Fibroblast of villous mesenchyme (primary cell): ENCODE data around the gene PARK7. TPM values are rescaled to one million over a fixed set of nuclear protein-coding genes. Genes with fewer than 3 reads are reported as not detected.

Experiments
- DNase-seq: peaks from one replicate; pipeline ENCODE4 v3.0.0-alpha.2; 2010; ENCODE audit warnings: low read depth
- H3K4me3 ChIP-seq: 2 replicates; pipeline ENCODE4 v1.5.1; 2011; ENCODE audit warnings: low read depth, mild to moderate bottlenecking, low read length
- total RNA-seq: library from RNA; depleted of rRNA; stranded (reverse); fragments of >200 nt; gene quantifications from 2 replicates; pipeline ENCODE4 v1.2.3, GENCODE V29; 2012
- TF ChIP-seq, protein P1 (sequence below): IDR thresholded peaks from 2 replicates; pipeline ENCODE4 v1.5.1; 2012; ENCODE audit warnings: low read depth, mild to moderate bottlenecking, low read length; ENCODE audit not compliant: insufficient read depth

PARK7 gene
- total RNA-seq, 1 donor, result 198 TPM

DNA sequence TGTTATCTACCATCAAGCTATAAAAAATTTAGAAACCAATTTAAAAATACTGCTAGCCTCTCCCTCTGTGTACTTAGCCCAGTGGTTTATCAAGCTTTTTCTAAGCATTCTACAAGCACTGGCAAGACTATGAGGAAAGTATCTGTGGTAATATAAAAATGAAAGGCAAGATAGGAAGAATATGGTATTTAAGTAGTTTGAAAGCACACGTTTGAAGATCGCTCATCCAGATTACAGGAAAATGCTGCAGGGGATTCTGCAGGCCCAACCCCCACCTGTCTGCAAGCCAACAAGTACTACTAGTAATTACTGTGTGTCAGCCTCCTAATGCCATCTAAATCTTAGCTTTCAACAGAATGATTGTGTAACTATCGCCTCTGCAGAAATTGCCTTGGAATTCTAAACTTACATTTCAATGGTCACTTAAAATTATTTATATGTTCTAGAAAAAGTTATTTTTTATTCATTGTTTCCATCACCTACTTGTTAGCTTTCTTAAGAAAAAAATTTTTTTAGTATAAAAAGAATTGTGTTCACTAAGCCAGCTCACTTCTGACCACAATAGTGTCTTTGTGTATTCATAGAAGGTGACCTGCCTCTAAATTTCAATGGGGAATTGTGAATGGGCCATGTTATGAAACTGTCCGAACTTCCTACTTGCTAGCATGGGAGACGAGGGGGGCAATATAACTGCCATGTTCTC, 56.1 kb downstream of the PARK7 start:
- peak overlapping the region; percentile 21 for H3K4me3 ChIP-seq
- DNase-seq, result peak; percentile 82

DNA sequence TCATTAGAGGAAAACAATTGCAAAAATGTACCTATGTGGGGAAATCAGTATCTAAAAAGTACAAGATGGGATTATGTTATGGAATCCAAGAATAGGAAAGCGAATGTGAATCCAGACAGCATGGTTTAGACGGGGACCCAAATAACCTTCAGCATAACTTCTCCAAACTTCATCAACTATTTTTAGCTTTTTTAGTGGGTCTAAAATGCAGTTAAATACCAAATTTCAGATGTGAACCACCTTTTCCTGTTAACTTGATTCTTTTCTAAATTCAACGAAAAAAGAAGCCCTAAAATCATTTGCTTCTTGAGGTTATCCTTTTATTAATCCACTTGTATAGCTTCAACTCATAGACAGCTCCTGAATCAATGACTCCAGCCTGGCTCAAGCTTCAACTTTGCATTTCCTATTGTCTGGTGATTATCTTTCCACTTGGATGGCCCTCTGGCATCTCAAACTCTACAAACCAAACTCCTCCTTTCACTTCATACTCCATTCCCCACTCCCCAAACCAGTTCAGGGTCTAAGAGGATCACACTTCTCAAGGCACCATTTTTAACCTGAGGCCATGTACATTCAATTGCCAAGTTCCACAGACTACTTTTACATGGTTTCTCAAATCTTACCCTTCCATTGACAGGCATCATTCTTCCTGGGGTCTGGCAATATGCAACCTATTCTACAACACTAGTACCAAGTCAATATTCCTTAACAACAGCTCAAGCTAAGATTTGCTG, 57.1 kb downstream of the PARK7 start:
- DNase-seq, result peak; percentile 39
- TF ChIP-seq, protein P1, sequence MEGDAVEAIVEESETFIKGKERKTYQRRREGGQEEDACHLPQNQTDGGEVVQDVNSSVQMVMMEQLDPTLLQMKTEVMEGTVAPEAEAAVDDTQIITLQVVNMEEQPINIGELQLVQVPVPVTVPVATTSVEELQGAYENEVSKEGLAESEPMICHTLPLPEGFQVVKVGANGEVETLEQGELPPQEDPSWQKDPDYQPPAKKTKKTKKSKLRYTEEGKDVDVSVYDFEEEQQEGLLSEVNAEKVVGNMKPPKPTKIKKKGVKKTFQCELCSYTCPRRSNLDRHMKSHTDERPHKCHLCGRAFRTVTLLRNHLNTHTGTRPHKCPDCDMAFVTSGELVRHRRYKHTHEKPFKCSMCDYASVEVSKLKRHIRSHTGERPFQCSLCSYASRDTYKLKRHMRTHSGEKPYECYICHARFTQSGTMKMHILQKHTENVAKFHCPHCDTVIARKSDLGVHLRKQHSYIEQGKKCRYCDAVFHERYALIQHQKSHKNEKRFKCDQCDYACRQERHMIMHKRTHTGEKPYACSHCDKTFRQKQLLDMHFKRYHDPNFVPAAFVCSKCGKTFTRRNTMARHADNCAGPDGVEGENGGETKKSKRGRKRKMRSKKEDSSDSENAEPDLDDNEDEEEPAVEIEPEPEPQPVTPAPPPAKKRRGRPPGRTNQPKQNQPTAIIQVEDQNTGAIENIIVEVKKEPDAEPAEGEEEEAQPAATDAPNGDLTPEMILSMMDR, result no peak
- H3K4me3 ChIP-seq, result peak overlapping the region; percentile 40

More for the DNA sequence above, 56.1 kb downstream of the PARK7 start:
- TF ChIP-seq, protein P1, result no peak

DNA sequence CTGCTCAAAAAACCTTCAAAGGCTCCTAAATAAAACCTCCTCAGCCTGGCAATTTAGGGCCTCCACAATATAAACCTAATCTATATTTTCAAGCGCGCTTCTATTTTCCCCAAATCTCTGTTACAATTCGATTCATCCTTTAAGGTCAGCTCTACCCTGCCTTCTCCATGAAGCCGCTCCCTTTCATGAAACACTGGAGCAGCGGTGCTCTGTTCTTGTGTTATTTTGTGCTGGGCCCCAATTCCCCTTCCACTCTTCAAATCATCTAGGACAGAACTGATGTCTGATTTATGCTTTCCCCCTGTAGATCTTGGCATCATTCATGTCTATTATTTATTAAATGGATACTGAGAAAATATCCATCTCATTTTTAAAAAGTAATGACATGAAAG, 57.7 kb downstream of the PARK7 start:
- H3K4me3 ChIP-seq, result peak overlapping the region; percentile 40
- peak; percentile 24 for DNase-seq
- TF ChIP-seq, protein P1, result no peak

DNA sequence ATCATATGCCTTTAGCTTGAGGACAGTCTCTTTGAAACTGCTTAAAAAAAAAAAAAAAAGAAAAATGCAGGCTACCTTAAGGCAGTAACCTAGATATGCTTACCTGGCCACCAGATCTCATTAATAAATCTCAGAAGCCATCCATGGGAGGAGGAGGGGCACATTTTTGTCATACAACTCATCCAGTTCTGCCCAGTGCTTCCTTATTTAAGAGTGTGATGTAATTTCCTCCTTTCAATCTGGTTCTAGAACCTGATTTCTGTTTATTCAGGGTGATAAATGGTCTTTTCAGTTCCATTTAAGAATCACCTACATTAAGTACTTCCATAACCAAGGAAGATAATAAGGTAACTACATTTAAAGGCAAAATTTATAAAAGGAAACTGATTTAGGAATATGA, 58.5 kb downstream of the PARK7 start:
- H3K4me3 ChIP-seq, result peak overlapping the region; percentile 40
- peak; percentile 51 for DNase-seq
- TF ChIP-seq, protein P1, result no peak

DNA sequence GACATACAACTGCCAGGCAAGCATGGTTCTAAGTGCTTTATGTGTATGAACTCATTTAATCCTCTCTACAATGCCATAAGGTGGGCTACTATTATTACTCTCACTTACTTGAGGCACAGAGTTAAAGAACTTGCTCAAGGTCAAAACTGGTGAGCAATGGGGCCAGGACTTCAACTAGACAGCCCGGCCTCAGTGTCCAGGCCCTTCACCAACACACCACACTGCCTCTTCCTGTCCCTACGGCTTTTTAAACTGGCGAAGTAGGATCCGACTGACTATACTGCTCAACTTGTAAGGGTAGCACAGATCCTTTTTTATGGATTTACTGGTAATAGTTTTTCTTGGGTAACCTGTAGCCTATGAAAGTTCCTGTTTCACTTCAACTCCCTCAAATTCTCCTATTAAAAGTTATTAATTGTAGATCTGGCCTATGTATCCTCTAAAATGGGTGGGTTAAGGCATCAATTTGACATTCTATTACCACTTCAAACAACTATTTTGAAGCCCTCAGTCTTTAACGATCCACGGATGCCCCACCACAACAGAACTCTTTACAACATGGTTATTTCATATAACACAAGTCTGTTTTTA, 60.3 kb downstream of the PARK7 start:
- TF ChIP-seq, protein P1, result no peak
- H3K4me3 ChIP-seq, result peak overlapping the region; percentile 98
- DNase-seq, result peak; percentile 50

DNA sequence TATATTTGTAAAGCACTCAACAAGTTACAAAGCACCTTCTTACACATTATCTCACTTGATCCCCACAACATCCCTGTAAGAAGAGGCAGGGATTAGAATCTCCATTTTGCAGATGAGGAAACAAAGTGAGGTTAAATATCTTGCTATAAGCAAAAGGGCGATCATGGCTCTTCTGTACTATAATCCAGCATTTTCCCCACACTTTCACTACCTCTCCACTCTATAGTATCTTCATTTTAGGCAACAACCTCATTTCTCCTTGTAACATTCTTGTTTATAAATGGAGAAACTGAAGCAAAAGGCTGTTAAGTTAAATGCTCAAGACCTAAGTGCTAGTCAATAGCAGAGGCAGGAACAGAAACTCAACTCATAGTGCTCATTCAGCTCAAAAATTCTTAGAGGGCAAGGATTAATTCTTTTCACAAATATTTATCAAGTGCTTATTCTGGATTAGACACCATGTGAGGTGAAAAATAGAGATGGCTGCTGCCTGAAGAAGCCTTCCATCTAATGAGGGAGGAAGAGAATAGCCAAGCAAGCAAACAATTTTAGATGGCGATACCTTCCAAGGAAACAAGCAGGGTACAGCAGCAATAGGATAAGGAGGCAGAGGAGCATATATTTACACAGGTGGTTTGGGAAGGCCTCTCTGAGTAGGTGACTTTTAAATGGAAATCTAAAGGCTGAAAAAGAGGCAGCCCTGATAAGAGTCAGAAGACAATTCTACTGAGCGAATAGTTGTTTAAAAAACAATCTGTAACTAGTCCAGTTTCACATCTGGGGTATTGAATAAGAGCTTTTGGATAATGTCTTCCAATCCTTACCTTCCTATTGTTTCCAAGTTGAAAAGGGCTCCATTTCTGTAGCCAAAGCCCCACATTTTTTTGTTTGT, 61.1 kb downstream of the PARK7 start:
- H3K4me3 ChIP-seq, result peak overlapping the region; percentile 98
- peak; percentile 31 for DNase-seq
- TF ChIP-seq, protein P1, result no peak
